HG02981 (cell line): ENCODE measurements around the gene SOX6.

Experiments
- ATAC-seq: cut with Tn5 transposase; IDR thresholded peaks from one replicate; pipeline ENCODE4 v1.9.1; 2021; ENCODE audit warnings: mild to moderate bottlenecking, moderate library complexity; ENCODE audit not compliant: unreplicated experiment

SOX6 gene

DNA sequence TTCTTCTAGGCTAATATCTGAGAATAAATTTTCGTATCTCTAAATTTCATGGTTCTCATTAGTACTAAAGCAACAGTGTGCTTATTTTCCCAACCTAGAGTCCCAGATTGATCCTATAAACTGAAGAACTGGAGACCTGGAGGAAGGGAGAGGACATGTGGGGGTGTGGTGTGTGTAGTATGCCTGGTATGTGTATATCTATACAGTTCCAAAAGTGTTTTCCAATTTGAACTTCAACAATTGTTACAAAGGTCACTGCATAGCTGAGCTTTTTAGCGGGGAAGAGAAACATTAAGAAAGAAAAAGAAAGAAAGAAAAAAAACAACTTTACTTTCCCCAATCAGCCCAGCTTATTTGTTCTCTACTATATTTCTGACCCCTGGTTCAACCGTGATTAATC lies 152.1 kb downstream of the SOX6 start:
- ATAC-seq, result no peak

DNA sequence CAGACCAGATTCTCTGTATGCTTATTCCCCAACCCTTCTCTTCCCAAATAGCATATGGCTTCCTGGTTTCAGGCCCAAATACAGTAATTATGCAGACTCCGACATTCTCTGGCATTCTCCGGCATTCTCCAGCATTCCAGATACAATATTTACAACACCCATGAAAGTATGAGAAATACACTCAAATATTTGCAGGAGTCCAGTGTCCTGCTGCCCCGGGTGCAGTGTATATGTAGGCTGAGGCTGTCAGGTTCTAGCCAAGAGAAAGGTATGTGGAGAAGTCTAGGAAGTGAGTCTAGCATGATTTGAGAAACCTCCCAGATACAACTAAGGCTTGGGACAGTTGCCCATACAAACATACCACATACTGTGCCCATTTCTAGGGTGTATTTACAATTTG lies 160.7 kb downstream of the SOX6 start:
- ATAC-seq, result no peak

DNA sequence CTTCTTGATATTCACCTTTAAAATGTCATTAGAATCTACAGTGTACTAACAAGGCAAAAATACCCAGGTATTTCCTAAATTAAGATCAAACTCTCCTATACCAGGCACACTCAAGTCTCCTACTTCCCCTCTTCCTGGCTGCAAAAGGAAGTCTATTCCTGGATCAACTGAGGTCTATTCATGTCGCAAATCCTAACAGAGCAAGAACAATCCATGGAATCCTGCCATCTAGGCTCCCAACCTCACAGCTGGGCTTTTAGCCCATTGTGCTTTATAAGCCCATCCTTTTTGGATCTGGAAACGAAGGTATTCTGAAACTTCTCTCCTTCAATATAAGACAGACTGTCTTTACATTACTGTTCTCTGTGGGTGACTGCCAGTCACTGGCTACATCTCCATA lies 161.8 kb downstream of the SOX6 start:
- ATAC-seq, result no peak

DNA sequence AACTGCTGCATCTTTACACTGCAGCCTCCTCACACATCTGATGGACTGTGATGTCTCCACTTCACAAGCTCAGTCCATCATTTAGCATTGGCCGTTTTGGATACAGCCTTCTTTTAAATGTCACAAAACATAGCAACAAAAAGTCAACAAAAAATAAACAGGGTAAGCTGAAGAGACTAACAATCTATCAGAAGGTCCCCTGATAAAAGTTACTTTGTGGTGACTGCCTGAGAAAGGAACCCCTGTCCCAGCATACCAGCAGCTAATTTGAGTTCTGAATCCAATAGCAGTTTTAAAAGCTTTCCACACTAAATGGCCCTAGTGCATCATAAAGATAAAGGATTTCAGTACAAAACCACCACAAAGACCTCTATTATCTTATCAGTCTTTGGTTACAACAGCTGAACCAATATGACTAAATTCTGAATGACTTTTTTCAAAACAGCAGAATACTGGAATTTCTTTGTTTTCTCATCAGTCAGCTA lies 162.4 kb downstream of the SOX6 start:
- no peak for ATAC-seq

DNA sequence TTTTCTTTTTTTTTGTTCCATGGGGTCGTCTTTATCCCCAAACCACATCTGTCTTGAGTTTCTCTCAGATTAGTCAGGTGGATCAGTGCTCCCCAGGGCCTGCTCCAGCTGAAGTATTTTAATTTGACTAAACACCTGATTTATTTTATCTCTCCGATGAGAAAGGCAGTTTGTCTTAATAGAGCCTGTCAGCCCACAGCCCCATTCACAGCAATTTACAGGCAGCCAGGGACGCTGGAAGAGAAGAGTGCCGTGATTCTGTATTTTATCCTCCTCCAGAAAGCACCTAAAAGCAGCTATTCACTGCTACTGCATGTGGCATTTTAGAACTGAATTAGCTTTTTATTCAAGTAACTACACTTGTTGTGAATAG lies 164.5 kb downstream of the SOX6 start:
- ATAC-seq, result no peak

DNA sequence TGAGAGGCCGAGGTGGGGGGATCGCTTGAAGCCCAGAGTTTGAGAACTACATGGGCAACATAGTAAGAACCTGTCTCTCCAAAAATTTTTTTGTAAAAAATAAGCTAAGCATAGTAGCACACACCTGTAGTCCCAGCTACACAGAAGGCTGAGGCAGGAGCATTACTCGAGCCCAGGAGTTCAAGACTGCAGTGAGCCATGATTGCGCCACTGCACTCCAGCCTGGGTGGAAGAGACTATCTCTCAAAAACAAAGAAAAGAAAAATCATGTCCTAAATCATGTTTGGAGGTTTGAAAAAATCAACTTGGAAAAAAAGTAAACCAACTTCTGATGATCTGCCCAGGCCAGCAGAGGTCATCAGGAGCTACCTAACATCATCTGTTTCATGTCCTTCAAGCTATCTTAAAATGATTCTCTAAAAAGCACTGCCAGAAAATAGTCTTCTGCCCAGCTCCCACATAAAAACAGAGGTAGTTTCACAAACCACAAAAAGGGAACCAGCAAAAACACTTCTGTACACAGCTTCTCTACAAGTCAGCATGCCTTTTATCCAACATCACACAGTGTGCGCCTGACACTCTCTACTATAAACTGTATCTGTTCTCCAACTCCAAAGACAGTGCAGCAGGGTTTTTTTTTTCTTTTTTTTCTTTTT lies 165.0 kb downstream of the SOX6 start:
- no peak for ATAC-seq

DNA sequence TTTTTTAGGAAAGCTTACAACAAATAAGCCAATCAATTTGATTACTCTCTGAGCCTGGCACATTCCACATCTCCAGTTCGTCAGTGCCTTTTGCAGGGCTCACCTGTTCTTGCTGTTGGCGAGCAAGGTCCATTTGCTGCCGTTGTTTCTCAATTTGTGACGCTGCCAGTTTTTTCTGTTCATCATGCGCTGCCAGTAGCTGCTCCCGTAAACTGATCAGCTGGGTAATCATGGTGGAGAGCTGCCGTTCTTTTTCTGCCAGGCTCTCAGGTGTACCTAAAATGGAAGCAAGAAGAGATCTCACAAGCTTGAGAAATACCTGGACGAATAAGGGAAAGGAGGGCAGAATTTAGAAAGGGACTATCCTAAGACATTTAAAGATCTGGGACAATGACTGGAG lies 169.7 kb downstream of the SOX6 start:
- no peak for ATAC-seq

DNA sequence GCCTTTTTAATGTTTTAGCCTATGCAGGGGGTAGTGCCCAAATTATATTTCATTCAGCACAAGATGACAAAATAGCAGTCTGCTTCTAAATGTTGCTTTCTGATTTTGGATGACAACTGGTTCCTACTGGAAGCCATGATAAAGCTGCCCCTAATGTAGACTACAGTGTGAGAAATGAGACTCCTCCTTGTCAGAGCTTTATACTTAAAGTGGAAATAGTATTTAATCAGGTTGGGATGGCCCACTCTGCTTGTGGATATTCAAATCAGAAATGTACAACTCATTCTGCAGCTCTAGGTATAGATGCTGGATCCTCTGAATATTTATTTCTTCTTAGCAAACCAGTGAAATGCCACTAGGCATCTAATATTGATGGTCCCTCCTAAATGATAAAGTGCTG lies 171.3 kb downstream of the SOX6 start:
- ATAC-seq, result no peak

DNA sequence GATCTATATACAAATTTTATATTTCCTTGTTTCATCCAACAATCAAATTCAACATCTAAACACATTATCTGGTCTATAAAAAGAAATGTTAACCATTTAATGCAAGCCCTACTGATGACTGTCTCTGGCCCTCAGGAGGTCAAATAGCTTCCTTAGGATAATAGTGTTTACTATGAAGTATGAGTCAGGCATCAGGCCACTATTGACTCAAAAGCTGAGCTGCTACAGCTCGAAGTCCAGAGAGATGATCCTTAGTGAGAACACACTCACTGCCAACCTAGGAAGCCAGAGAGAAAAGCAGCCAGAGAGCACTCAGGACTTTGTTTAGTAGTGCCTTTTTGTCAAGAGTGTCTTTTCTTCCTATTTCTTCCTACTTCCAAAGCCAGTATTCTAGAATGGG lies 171.8 kb downstream of the SOX6 start:
- ATAC-seq, result no peak

DNA sequence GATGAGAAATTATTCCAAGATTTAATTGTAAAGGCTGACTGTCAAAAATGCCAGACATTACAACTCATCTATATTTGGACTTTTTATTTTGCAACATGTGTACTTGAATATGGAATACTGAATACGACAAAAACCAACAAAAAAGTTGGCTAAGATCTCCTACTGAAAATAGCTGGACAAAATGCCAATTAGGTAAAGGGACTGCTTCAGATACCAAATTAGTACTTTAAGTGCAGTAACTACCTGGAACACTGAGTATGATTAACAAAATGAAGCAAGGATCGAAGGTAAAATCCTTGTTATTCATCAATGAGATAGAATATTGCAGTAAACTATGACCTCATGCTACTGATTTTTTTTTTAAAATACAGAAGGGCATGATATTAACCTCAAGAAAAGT lies 173.8 kb downstream of the SOX6 start:
- no peak for ATAC-seq

DNA sequence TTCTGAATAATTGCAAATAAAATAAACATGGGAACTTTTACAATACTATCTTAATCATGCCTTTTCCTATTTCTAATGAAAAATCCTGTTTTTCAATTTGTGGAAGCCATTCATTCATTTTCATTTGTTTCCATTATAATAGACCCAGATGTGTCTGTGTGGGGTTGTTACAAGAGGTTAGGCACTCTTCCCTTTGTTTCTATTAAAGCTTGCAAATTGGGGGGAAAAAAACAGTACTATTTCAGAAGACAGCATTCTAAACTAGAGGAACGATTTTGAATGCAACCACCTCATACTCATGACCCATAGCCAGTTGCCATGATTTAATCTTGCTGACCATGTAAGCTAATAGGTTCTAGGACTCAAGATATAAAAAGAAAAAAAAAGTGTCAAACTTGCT lies 175.5 kb downstream of the SOX6 start:
- ATAC-seq, result no peak

DNA sequence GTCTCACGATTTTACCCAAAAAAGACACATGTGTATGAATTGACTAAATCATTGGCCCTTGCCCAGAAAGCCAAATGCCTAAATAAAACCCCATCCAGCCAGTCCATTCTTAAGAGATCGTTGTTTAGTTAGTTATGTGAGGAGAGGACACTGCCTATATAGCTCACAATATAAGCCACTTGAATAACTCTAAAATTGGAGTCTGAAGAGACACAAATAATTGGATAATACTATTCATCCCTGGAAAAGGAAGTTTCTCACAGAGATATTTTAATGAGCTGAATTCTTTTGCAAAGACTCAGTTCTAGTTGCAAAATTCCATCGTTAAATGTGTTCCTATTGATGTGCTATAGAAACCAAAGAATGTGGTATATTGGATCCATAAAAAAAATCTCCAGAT lies 176.7 kb downstream of the SOX6 start:
- no peak for ATAC-seq

DNA sequence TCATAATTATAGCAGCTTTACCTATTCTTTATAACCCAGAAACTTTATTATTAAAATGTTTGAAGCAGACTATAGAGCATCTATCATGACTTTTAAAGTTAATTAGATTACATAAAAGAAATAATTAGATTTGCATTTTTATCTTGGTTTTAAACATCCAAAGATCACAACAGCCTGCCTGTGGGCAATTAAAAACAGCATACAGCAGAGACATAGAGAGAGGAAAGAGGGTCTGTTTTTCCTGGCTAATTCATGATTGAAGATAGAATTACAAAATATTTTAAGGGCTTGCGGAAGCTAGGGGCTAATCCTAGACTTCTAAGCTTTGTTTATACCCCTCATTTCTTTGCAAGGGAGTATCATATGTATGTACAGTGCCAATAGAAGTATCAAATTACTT lies 178.1 kb downstream of the SOX6 start:
- ATAC-seq, result no peak

DNA sequence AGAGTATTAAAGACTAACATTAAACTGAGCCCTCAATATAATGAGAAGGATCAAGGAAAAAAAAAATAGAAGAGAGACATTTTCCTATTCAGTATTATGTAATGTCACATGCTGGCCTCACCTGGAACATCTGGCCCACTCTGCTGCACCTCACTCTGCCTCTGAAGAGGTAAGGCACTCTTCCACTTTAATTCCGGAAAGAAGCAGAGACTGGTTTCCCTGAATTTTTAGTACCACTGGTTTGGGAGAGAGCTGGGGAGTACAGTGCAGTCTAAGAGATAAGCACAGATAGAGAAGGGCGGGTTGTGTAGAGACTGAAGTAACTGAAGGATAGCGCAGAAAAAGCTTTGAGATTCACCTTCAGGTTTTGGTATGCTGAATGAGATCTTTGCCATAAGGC lies 178.7 kb downstream of the SOX6 start:
- ATAC-seq, result no peak

DNA sequence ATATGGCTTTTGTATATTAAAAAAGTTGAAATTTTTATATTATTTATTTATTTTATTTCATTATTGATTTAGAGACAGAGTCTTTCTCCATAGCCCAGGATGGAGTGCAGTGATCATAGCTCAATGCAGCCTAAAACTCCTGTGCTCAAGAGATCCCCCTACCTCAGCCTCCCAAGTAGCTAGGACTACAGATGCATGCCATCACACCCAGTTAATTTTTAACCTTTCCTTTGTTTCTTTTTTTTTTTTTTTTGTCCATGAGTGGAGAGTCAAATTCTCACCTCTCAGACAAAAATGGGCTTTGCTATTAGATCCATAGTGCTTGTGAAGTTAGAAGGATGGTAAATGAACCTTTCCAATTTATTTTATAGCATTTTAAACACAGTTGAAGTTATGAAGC lies 182.5 kb downstream of the SOX6 start:
- no peak for ATAC-seq

DNA sequence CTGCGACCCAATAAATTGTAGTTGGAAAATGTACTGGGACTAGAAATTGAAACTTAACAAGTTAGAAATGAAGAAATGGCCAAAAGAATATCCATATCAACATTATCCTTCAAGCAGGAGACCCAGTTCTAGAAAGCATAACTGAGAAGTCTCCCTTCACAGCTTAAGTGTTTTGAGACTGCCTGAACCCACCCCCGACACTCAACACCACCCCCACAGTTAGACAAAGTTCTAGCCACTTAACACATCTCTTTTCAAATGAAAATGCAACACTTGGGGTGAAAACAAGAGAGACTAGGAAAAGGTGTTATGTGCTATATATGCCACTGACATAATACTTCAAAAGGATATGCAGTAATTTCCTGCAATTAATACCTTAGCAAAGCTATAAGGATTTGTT lies 184.5 kb downstream of the SOX6 start:
- ATAC-seq, result no peak

DNA sequence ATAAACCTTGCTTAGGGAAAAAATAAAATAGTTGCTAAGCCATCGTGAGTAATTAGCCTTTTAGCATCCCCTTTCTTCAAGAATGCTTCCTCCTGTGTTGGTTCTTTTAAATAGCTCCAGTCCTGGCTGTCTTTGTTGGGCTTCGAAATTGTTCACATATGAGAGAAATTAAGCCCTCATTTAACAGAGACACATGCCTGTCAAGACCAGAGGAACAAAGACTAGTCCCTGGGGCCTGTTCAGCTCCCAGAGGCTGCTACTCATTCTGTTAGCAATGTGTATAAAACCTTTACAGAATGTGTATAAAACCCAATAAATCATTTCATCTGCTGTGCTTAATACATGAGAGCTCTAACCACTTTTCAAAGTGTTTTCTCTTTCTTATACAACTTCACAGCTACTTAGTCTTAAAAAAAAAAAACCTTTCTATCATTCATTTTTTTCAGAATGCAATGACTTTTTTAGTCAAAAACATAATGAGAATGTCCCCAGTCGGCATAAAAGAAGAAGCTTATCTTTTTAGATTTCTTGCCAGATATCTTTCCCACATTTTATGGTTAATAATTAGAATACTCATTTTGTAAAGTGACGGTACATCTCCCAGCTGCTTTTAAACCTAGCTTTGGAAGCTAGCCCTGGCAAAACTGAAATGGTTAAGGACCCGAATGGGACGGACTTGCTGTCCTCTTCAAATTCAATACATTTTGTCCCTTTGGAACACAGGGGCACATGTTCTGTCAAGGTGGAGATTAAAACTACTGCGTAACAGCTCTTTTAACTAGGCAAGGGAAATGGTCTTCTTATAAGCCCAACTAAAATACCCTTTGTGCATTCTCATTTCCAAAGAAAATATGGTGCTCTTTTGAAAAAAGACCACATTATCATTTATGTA lies 186.1 kb downstream of the SOX6 start:
- no peak for ATAC-seq

DNA sequence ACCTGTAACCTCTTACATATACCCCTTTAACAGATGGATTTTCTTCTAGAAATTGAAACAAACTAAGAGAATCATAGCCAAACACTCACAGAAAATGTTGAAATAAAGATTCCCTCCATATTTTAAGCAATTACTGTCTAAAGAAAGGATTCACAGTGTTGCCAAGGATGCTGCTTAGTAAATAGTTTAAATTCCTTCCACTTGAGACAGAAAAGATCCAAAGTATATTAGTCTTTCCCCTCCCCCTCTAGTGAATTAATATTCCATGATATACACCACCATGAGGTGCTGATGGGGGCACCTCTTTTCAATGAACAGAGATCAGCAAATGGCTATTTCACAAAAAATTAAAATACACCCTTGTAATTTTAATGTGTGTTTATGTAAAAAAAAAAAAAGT lies 186.8 kb downstream of the SOX6 start:
- no peak for ATAC-seq

DNA sequence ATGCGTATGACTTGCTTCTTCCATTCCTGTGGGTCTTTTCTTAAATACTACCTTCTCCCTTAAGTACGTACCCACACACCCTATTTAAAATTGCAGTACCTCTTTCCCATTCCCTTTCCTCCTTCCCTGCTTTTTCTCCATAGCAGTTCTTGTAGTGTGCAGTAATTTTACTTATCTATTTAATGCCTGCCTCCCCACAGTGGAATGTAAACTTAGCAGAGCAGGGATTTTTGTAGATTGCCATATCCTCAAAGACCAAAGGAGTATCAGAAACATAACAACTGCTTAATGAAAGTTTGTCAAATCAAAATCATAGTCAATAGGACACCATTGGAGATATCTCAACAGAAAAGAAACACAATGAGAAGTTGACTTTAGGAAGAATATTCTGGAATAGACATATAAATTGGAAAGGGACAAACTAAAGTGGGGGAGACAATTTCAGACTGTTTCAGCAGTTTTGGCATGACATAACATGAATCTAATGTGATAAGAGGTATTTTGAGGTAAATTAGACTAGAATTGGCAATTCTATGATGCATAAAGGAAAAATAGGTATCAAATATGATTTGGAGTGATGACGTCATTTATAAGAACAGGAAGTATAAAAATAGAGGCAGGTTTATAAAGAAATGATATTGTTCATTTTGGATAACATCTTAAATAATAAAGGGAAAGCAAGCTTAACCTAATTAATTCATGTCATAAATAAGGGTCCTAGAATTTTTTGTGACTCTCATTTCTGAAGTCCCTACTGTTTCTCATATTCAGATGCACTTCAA lies 188.4 kb downstream of the SOX6 start:
- no peak for ATAC-seq

DNA sequence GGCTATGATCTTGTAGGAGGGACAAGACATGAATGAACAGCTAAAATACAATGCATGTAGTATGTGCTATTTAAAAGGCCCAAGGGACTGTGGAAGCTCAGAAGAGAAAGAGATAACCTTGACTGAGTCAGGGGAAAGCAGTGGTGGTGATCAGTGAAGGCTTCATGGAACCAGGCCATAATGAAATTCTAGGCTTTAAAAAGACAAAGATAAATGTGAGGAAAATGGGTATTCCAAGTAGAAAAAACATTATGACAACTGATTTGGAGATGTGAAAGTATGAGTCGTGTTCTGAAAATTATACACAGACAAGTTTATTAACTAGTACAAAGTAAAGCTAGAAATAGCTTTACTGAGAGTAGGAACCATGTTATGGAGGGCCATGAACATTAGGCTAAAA lies 189.8 kb downstream of the SOX6 start:
- no peak for ATAC-seq

DNA sequence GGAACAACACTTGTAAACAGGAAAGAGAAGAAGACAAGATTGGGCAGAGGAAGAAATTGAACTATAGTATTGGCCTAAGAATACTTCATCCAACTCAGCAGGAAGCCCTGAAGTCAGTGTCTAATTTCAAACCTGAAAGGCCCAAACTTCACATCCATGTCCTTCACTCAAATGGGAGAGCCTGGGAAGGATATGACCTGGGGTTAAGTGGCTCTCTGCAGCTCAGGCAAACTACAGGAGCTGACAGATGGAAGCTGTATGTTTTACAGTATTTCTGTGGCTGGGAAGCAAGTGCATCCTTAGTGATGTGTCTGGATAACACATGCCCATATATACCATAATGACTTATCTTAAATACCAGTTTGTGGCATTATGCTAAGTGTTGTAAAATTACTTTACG lies 196.2 kb downstream of the SOX6 start:
- no peak for ATAC-seq
